ENCODE measurements around the gene ANGPTL4. TPM values are rescaled to one million over a fixed set of nuclear protein-coding genes. Genes with fewer than 3 reads are reported as not detected.

ANGPTL4 gene
- total and polyA plus RNA-seq, 2 of the 13 experiments (the other 11 are each of a cell fraction or from before 2014, with no cell fraction given), result 0.80 to 21.7 TPM

DNA sequence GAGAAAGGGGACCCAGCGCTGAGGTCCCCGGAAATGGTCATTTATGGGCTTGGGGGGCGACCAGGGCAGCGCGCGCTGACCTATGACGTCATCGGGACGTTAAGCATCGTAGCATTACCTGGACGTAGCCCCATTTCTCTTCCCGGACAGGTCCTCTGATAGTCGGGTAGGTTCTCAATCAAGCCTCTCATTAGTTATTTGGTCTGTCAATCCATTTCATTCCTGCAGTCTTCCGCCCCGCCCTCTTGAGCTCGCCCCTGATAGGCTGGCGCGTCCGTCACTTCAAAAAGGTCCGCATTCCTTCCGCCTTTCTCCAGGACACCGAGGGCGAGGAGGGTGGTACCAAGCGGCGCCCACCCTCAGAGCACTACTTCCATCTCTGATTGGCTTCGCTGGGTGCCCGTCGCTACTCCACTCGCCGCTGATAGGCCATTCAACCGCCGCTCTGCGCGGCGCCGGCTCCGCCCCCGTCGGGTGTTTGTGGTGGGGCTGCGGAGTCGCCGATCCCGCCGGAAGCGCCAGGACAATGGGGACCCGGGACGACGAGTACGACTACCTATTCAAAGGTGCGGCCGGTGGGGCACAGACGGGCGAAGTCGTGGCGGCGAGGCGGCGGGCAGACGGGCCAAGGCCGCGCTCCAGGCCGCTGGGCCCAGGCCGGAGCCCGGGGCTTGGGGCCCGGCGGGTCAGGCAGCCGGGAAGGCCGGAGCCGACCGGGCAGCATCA, 26.1 kb downstream of the ANGPTL4 start, which contains the start of gene RAB11B (continued):
- TF ChIP-seq ZNF431 (CRISPR knock-in tag; IDR thresholded peaks at IDR 0.05; ENCODE audit: borderline replicate concordance, low read depth) (no peak), SAP130 (CRISPR knock-in tag; IDR thresholded peaks at IDR 0.05; ENCODE audit: low read depth) (peak; percentile 69), NR2F2 (IDR thresholded peaks at IDR 0.05; ENCODE audit: borderline replicate concordance, low read depth) (0 out of 2 replicates have a peak, but pooled peaks have one; percentile 23), CBFB (CRISPR knock-in tag; IDR thresholded peaks at IDR 0.05) (no peak), ZNF256 (CRISPR knock-in tag; conservative IDR thresholded peaks at IDR 0.05) (no peak), ZKSCAN8 (CRISPR knock-in tag; IDR thresholded peaks at IDR 0.05; ENCODE audit: borderline replicate concordance) (no peak), CEBPB (IDR thresholded peaks at IDR 0.05; ENCODE audit: borderline replicate concordance, low read depth, low read length) (no peak), ZBTB7B (CRISPR knock-in tag; IDR thresholded peaks at IDR 0.05) (no peak), ZNF281 (CRISPR knock-in tag; IDR thresholded peaks at IDR 0.05; ENCODE audit: borderline replicate concordance) (no peak), KAT7 (CRISPR knock-in tag; IDR thresholded peaks at IDR 0.05; ENCODE audit: borderline replicate concordance) (no peak), TOPORS (CRISPR knock-in tag; IDR thresholded peaks at IDR 0.05) (no peak; the same call in 1 of the 2 replicates), ZNF788 (CRISPR knock-in tag; IDR thresholded peaks at IDR 0.05; ENCODE audit: borderline replicate concordance) (peak; percentile 59; the same call in 1 of the 2 replicates), RBM22 (optimal IDR thresholded peaks at IDR 0.05; ENCODE audit: low read length) (no peak), EEA1 (CRISPR knock-in tag; IDR thresholded peaks at IDR 0.05; ENCODE audit: borderline replicate concordance) (no peak; the same call in 1 of the 2 replicates), SSRP1 (CRISPR knock-in tag; IDR thresholded peaks at IDR 0.05) (no peak), GZF1 (CRISPR knock-in tag; IDR thresholded peaks at IDR 0.05) (no peak), ZBTB21 (CRISPR knock-in tag; IDR thresholded peaks at IDR 0.05) (peak; percentile 99), FOXJ3 (CRISPR knock-in tag; IDR thresholded peaks at IDR 0.05; ENCODE audit: borderline replicate concordance) (0 out of 2 replicates have a peak, but pooled peaks have one; percentile 16), THAP11 (CRISPR knock-in tag; IDR thresholded peaks at IDR 0.05) (peak; percentile 88), ZFP36 (IDR thresholded peaks at IDR 0.05; ENCODE audit: borderline replicate concordance, low read depth, low read length, partially characterized antibody) (no peak), ZNF768 (CRISPR knock-in tag; IDR thresholded peaks at IDR 0.05) (peak; percentile 53), FOXO4 (CRISPR knock-in tag; conservative IDR thresholded peaks at IDR 0.05) (no peak)
- TF ChIP-seq, protein P1, sequence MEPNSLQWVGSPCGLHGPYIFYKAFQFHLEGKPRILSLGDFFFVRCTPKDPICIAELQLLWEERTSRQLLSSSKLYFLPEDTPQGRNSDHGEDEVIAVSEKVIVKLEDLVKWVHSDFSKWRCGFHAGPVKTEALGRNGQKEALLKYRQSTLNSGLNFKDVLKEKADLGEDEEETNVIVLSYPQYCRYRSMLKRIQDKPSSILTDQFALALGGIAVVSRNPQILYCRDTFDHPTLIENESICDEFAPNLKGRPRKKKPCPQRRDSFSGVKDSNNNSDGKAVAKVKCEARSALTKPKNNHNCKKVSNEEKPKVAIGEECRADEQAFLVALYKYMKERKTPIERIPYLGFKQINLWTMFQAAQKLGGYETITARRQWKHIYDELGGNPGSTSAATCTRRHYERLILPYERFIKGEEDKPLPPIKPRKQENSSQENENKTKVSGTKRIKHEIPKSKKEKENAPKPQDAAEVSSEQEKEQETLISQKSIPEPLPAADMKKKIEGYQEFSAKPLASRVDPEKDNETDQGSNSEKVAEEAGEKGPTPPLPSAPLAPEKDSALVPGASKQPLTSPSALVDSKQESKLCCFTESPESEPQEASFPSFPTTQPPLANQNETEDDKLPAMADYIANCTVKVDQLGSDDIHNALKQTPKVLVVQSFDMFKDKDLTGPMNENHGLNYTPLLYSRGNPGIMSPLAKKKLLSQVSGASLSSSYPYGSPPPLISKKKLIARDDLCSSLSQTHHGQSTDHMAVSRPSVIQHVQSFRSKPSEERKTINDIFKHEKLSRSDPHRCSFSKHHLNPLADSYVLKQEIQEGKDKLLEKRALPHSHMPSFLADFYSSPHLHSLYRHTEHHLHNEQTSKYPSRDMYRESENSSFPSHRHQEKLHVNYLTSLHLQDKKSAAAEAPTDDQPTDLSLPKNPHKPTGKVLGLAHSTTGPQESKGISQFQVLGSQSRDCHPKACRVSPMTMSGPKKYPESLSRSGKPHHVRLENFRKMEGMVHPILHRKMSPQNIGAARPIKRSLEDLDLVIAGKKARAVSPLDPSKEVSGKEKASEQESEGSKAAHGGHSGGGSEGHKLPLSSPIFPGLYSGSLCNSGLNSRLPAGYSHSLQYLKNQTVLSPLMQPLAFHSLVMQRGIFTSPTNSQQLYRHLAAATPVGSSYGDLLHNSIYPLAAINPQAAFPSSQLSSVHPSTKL (CRISPR knock-in tag; IDR thresholded peaks at IDR 0.05), result 0 out of 2 replicates have a peak, but pooled peaks have one; percentile 9
